Urinary bladder (tissue), 4 donors: Measurements from ENCODE around the gene FBLN5. TPM values are rescaled to one million over a fixed set of nuclear protein-coding genes. Genes with fewer than 3 reads are reported as not detected.

ENCODE experiments used
- DNase-seq: peaks from one replicate; pipeline ENCODE4 v3.0.0-alpha.2; 2015; ENCODE audit errors: extremely low spot score
- H3K27ac ChIP-seq: one replicate; pipeline ENCODE4 v1.5.1; 2013; ENCODE audit warnings: low read depth, mild to moderate bottlenecking, moderate library complexity
- H3K36me3 ChIP-seq: one replicate; pipeline ENCODE4 v1.6.1; 2013; ENCODE audit warnings: mild to moderate bottlenecking, moderate library complexity; ENCODE audit not compliant: insufficient read depth
- H3K4me1 ChIP-seq: one replicate; pipeline ENCODE4 v1.6.1; 2013; ENCODE audit warnings: mild to moderate bottlenecking, moderate library complexity; ENCODE audit not compliant: insufficient read depth
- H3K4me3 ChIP-seq: one replicate; pipeline ENCODE4 v1.5.1; 2013; ENCODE audit warnings: low read depth, low read length
- WGBS: extraction: QIAGEN DNeasy Blood & Tissue Kit; methylation state at CpG from one replicate; pipeline ENCODE4 v1.1.7; 2013; 5-methylcytosine and 5-hydroxymethylcytosine counted together
- polyA plus RNA-seq: library from polyadenylated mRNA; stranded (reverse); fragments of 200-250 nt; gene quantifications from one replicate; pipeline ENCODE4 v1.2.3, GENCODE V29; 2013
- total RNA-seq: library from RNA; depleted of rRNA; stranded (reverse); fragments of >200 nt; gene quantifications from one replicate; pipeline ENCODE4 v1.2.3, GENCODE V29; 2014
- donor health status: healthy with polysubstance abuse.
- donor health status: healthy.

FBLN5 gene
- total and polyA plus RNA-seq, 2 donors: 71.3 to 219 TPM

- H3K4me1 ChIP-seq: no peaks in the 10 kb centered on the region
- WGBS: 55% methylated on average over 13 of the region's 14 CpGs
- no peak overlapping the region for H3K4me3 ChIP-seq
- H3K36me3 ChIP-seq: no peaks in the 10 kb centered on the region
- no peak for DNase-seq
- no peak overlapping the region for H3K27ac ChIP-seq
Observed at GRCh38 chr14:91961297-91962220, 14.1 kb upstream of the FBLN5 start.

DNA sequence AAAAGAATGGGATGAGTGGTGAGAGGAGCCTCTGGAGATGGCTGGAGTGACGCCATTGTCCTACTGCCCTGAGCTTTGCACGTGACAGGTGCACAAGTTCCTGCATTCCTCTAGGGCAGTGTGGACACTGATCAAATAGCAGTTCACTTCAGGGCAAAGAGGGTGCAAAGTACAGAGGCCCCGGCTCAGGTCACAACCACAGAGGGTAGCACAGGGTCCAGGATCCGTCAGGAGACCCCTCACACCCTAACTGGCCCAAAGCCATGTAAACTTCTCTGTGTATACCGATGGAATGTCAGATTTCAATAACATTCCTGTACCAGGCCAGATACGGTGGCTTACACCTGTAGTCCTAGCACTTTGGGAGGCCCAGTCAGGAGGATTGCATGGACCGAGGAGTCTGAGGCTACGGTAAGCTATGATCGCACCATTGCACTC, 10.4 kb upstream of the FBLN5 start:
- no peak for DNase-seq
- Histone ChIP-seq H3K27ac (no peak overlapping the region), H3K36me3 (no peaks in the 10 kb centered on the region), H3K4me1 (no peaks in the 10 kb centered on the region), H3K4me3 (no peak overlapping the region)
- 90% methylated on average over 9 of the region's 9 CpGs for WGBS

- 84% methylated on average over 5 of the region's 5 CpGs for WGBS
- H3K4me3 ChIP-seq: no peak overlapping the region
- no peak overlapping the region for H3K27ac ChIP-seq
- H3K4me1 ChIP-seq: no peaks in the 10 kb centered on the region
- no peak for DNase-seq
- H3K36me3 ChIP-seq: no peaks in the 10 kb centered on the region
Observed at GRCh38 chr14:91956616-91957015, 9.1 kb upstream of the FBLN5 start.

DNA sequence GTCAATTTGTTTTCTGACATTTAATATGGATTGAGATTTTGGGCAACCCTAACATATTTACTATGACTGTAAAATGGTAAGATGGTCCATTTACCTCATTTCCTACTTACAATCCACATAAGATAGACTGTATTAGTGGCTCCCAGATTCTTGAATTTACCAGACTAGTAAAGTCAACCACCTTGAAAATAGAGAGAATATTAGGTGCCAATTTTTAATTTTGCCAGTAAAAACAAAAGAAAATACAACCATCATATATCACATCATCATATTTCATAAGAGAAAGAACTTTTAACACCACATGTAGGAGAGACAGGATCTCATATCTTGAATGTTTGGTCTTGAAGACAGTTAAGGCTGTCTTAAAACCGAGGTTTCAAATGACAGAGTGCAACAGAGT, 7.7 kb upstream of the FBLN5 start:
- WGBS: 47% methylated on average over 1 of the region's 1 CpG
- no peak overlapping the region for H3K27ac ChIP-seq
- no peaks in the 10 kb centered on the region for H3K36me3 ChIP-seq
- no peaks in the 10 kb centered on the region for H3K4me1 ChIP-seq
- no peak for DNase-seq
- H3K4me3 ChIP-seq: no peak overlapping the region

DNA sequence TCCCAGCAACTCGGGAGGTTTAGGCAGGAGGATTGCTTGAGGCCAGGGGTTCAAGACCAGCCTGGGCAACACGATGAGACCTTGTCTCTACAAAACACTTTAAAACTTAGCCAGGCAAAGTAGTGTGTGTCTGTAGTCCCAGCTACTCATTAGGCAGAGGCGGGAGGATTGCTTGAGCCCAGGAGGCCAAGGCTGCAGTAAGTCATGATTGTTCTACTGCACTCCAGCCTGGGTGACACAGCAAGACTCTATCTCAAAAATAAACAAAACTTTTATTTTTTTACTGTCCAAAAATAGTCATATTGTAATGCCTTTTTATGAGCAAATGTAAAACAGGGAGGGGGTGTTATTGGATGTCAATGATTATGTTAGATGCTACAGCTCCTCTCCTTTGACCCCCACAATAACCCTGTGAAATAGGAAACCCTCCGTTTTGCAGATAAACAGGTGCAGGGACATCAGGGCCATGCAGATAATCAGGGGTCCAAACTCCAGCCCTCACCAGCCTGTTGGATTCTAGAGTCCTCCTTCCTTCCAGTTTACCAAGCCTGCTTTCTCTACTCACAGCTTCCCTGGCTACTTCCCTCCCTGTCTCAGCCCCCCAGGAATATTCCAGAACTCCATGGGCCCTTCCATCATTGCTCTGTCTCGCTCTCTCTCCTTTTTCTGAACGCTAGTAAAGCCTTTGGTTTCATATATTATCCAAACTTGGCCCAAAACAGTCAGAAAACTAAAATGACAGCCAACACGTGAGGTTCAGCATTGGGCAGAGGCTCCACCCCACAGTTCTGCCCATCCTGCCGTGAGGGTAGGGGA, 5.9 kb upstream of the FBLN5 start:
- 77% methylated on average over 8 of the region's 8 CpGs for WGBS
- no peaks in the 10 kb centered on the region for H3K36me3 ChIP-seq
- no peaks in the 10 kb centered on the region for H3K4me1 ChIP-seq
- no peak overlapping the region for H3K27ac ChIP-seq
- H3K4me3 ChIP-seq: no peak overlapping the region
- no peak for DNase-seq

DNA sequence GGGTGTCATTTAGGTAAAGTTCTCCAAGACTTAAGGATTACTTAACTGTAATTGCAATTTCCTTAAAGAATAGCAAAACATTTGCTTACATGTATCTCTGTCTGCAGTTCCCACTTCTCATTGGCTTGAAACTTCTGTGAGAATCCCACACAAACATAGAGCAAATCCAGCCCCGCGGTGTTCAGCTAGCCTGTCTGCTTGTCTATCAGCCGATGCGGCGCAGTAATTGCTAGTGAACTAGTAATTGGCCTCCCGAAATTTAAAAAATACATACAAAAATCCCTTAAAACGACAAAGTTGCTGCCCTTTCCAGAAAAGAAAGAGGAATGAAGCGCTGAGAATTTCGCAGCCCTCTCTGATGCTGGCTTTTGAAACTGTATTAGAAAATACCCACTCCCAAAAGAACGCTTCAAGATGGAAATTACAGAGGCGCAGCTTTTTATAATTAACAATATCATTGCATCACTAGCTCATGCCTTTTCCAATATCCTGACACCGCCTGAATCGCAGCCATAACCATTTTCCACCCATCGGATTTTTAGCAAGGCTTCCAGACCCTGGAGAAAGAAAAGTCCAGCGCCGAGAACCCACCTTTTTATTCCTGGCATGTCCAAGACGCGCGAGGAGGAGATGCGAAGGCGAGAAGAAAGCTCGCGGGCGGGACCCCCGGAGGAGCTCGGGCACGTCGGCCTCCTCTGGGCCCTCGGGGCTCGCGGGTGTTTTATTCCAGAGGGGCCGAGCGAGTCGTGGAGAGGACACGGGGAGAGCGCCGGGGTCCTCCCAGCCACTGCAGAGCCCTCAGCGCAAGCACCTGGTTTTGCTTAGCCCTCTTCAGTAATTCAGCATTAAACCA, 646 bp downstream of the FBLN5 start:
- no peak for DNase-seq
- H3K27ac ChIP-seq: peak overlapping the region; percentile 16
- no peaks in the 10 kb centered on the region for H3K36me3 ChIP-seq
- no peaks in the 10 kb centered on the region for H3K4me1 ChIP-seq
- H3K4me3 ChIP-seq: peak overlapping the region; percentile 65
- 7% methylated on average over 38 of the region's 38 CpGs for WGBS

- Histone ChIP-seq H3K4me3 (peak overlapping the region; percentile 65), H3K36me3 (no peaks in the 10 kb centered on the region), H3K4me1 (no peaks in the 10 kb centered on the region), H3K27ac (no peak overlapping the region)
- DNase-seq: no peak
- WGBS: 26% methylated on average over 10 of the region's 10 CpGs
Observed at GRCh38 chr14:91945751-91946621, 1.5 kb downstream of the FBLN5 start.

GRCh38 chr14:91942946-91943345, 4.5 kb downstream of the FBLN5 start:
- Histone ChIP-seq H3K4me3 (no peak overlapping the region), H3K4me1 (no peaks in the 10 kb centered on the region), H3K36me3 (no peaks in the 10 kb centered on the region), H3K27ac (no peak overlapping the region)
- WGBS: 97% methylated on average over 9 of the region's 9 CpGs
- no peak for DNase-seq

- H3K4me3 ChIP-seq: no peak overlapping the region
- no peak for DNase-seq
- H3K36me3 ChIP-seq: no peaks in the 10 kb centered on the region
- H3K4me1 ChIP-seq: no peaks in the 10 kb centered on the region
- 41% methylated on average over 1 of the region's 1 CpG for WGBS
- no peak overlapping the region for H3K27ac ChIP-seq
Observed at GRCh38 chr14:91942128-91942527, 5.4 kb downstream of the FBLN5 start.

DNA sequence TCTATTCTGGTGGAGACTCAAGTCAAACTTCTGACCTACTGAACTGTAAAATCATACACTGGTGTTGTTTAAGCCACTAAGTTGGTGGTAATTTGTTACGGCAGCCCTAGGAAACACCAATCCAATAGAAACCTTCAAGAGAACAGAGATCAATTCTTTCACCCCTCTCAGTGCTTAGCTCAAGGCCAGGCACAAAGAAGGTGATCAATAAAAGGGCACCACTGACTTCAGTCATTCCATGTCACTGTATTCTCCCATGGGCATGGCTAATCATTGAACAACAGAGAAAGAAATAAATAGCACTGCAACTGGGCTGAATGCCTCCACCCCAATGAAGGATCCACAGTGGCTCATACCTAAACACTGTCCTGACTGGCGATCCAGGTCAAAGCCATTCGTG, 7.3 kb downstream of the FBLN5 start:
- no peak overlapping the region for H3K27ac ChIP-seq
- H3K4me3 ChIP-seq: no peak overlapping the region
- no peaks in the 10 kb centered on the region for H3K4me1 ChIP-seq
- no peaks in the 10 kb centered on the region for H3K36me3 ChIP-seq
- no peak for DNase-seq
- 89% methylated on average over 3 of the region's 3 CpGs for WGBS

GRCh38 chr14:91935586-91935985, 11.9 kb downstream of the FBLN5 start:
- H3K27ac ChIP-seq: no peak overlapping the region
- no peaks in the 10 kb centered on the region for H3K36me3 ChIP-seq
- WGBS: 90% methylated on average over 6 of the region's 6 CpGs
- no peak for DNase-seq
- no peak overlapping the region for H3K4me3 ChIP-seq
- no peaks in the 10 kb centered on the region for H3K4me1 ChIP-seq

DNA sequence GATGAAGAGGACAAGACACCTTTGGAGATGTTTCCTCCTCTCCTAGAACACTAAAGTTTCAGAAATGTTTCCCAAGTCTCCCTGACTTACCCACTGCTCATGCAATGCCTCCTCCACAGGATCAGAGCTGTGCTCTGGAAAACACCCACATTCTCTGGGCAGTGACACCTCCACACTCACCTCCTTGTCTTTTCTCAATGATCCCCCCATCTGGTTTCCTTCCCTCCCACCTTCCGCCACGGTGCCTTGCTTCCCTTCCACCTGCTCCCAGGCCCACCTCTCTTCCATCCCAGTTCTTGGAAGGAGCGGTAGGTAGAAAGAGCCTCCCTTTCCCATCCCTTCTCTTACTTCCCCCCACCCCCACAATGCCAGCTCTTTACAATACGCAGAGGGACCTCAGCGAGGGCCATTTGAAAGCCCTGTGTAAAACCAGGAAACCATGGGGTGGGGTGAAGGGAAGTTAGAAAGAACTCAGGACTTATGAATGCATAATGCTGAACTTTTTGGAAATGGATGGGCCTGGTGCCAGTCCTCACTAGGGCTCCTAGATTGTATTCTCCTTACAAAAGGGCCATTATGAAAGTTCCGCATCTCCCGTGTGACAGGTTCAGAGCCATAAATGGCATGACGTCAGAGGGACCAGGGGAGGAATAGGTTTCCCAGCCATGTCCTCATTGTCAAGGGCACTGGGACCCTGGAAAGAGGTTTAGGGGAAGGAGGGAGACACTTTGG, 12.8 kb downstream of the FBLN5 start:
- no peak for DNase-seq
- Histone ChIP-seq H3K4me3 (no peak overlapping the region), H3K4me1 (no peaks in the 10 kb centered on the region), H3K36me3 (no peaks in the 10 kb centered on the region), H3K27ac (no peak overlapping the region)
- 82% methylated on average over 8 of the region's 8 CpGs for WGBS
